ENCODE measurements around the gene USP6NL. TPM values are rescaled to one million over a fixed set of nuclear protein-coding genes. Genes with fewer than 3 reads are reported as not detected.
A peak's percentile ranks its signal among the peaks of the same experiment; 100 is the strongest.

USP6NL gene
- total and polyA plus RNA-seq, 2 of the 13 experiments (the other 11 are each of a cell fraction or from before 2014, with no cell fraction given): 10.5 to 22.9 TPM

GRCh38 chr10:11639849-11640764 lies 28.7 kb upstream of the USP6NL start (continued):
- TF ChIP-seq ZNF142 (CRISPR knock-in tag; IDR thresholded peaks at IDR 0.05): 0 out of 2 replicates have a peak, but pooled peaks have one; percentile 68
- peak; percentile 5; the same call in 1 of the 2 replicates for TF ChIP-seq ZNF777 (CRISPR knock-in tag; IDR thresholded peaks at IDR 0.05)
- no peak for TF ChIP-seq NCOA1 (CRISPR knock-in tag; IDR thresholded peaks at IDR 0.05)
- peak; percentile 99 for TF ChIP-seq PITX1 (CRISPR knock-in tag; IDR thresholded peaks at IDR 0.05)
- TF ChIP-seq ZNF747 (CRISPR knock-in tag; IDR thresholded peaks at IDR 0.05; ENCODE audit: borderline replicate concordance): peak; percentile 67; the same call in 1 of the 2 replicates
- peak; percentile 85; the same call in 1 of the 2 replicates for TF ChIP-seq FLYWCH1 (CRISPR knock-in tag; IDR thresholded peaks at IDR 0.05)
- TF ChIP-seq ARID5B (CRISPR knock-in tag; IDR thresholded peaks at IDR 0.05): peak; percentile 100
- peak; percentile 55; the same call in 1 of the 2 replicates for TF ChIP-seq ZNF749 (CRISPR knock-in tag; IDR thresholded peaks at IDR 0.05; ENCODE audit: borderline replicate concordance)
- TF ChIP-seq GATA4 (IDR thresholded peaks at IDR 0.05; ENCODE audit: borderline replicate concordance, low read depth): peak; percentile 89
- peak; percentile 95 for TF ChIP-seq PAXIP1 (CRISPR knock-in tag; conservative IDR thresholded peaks at IDR 0.05)
- no peak for TF ChIP-seq AGO2 (optimal IDR thresholded peaks at IDR 0.05; ENCODE audit: low read depth, low read length)
- TF ChIP-seq ZNF275 (CRISPR knock-in tag; IDR thresholded peaks at IDR 0.05; ENCODE audit: borderline replicate concordance): peak; percentile 41; the same call in 1 of the 2 replicates

Measured in HepG2 (cell line).